LNCaP clone FGC (cell line): Measurements from ENCODE around the gene NEDD8.

ENCODE experiments used
- DNase-seq: peaks from one replicate; pipeline ENCODE4 v3.0.0-alpha.2; 2011; ENCODE audit warnings: low read depth
- H3K4me3 ChIP-seq: 2 replicates; pipeline ENCODE4 v1.5.1; 2011; ENCODE audit warnings: mild to moderate bottlenecking, low read depth, low read length, control low read depth
- TF ChIP-seq, protein P1 (sequence below): IDR thresholded peaks from 2 replicates; pipeline ENCODE4 v1.5.1; 2012; ENCODE audit warnings: mild to moderate bottlenecking; ENCODE audit not compliant: control insufficient read depth, insufficient read depth; ENCODE audit errors: extremely low read depth

Gene NEDD8

DNA sequence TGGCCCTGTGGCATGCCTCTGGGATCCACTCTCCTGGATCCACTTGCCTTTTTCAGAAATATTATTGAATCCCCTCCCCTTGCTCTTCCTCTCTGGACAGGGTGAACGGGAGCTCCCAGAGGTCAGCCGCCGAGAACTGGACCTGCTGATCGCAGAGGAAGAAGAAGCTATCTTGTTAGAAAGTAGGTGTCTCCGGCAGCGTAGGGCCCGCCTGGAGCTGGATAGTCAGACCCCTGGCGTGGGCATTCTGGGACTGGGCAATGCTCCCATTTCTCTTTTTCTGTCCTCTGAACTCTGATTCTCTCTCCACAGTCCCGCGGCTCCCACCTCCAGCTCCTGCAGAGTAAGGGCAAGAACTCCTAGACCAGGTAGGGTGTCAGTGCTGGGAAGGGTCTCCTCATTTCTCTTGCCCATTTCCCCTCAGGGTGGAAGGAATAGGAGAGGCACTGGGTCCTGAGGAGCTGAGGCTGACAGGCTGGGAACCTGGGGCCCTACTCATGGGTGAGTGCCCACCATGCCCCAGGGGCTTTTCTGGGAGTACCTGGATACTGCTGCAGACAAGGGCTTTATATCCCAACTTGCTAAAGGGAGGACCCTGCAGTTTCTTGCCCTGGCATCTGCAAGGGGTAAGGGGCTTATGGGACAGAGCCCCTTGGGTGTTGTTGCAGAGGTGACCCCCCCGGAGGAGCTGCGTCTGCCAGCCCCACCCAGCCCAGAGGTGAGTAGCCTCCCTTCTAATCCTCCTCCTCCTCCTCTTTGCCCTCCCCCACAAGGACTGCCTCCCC, 54.9 kb downstream of the NEDD8 start:
- DNase-seq: no peak
- TF ChIP-seq, protein P1, sequence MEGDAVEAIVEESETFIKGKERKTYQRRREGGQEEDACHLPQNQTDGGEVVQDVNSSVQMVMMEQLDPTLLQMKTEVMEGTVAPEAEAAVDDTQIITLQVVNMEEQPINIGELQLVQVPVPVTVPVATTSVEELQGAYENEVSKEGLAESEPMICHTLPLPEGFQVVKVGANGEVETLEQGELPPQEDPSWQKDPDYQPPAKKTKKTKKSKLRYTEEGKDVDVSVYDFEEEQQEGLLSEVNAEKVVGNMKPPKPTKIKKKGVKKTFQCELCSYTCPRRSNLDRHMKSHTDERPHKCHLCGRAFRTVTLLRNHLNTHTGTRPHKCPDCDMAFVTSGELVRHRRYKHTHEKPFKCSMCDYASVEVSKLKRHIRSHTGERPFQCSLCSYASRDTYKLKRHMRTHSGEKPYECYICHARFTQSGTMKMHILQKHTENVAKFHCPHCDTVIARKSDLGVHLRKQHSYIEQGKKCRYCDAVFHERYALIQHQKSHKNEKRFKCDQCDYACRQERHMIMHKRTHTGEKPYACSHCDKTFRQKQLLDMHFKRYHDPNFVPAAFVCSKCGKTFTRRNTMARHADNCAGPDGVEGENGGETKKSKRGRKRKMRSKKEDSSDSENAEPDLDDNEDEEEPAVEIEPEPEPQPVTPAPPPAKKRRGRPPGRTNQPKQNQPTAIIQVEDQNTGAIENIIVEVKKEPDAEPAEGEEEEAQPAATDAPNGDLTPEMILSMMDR: no peak
- no peak overlapping the region for H3K4me3 ChIP-seq

GRCh38 chr14:24176599-24176998, 55.6 kb downstream of the NEDD8 start:
- H3K4me3 ChIP-seq: no peak overlapping the region
- no peak for DNase-seq
- TF ChIP-seq, protein P1: no peak

- TF ChIP-seq, protein P1: no peak
- no peak overlapping the region for H3K4me3 ChIP-seq
- no peak for DNase-seq
Observed at GRCh38 chr14:24172871-24173281, 59.3 kb downstream of the NEDD8 start.

GRCh38 chr14:24172261-24172860, 59.8 kb downstream of the NEDD8 start:
- no peak for DNase-seq
- TF ChIP-seq, protein P1: no peak
- no peak overlapping the region for H3K4me3 ChIP-seq

DNA sequence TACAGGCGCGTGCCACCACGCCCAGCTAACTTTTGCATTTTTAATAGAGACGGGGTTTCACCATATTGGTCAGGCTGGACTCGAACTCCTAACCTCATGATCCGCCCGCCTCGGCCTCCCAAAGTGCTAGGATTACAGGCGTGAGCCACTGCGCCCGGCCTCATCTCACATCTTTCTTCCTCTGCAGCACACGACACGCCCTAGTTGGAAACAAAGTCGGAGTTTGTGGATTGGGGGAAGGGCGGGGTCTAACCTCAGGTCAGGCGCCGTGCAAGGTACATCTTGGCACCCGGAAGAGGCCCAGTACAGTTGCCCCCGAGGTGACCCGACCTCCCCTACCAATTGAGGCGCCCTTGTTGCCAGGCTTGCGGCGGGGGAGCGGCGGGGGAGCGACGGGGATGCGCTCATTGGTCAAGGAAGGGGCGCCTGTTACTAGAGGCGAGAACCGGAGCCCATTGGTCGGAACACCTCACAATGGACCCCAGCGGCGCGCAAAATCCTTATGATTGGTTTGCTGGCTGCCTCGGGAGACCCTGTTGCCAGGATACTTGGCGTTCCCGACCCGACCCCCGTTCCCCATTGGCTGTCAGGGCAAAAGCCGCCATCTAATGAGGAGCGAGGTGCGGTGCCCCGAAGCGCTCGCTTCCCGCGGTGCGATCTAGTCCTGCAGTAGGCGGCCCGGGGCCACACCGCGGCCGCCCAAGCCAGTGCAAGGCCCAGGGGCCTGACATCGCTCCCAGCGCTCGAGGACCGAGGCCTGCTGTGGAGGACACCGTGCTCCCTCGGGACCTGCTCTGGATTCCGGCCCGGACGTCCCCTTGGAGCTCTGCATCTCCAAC, 60.5 kb downstream of the NEDD8 start, which contains the start of gene REC8:
REC8 (plus strand) TSS at position 659 of the 839 bp plus-strand sequence. CDS start 473 bp downstream, outside the sequence.
- H3K4me3 ChIP-seq: no peak within 1 kb of the TSS
- no peak for DNase-seq
- TF ChIP-seq, protein P1: no peak

DNA sequence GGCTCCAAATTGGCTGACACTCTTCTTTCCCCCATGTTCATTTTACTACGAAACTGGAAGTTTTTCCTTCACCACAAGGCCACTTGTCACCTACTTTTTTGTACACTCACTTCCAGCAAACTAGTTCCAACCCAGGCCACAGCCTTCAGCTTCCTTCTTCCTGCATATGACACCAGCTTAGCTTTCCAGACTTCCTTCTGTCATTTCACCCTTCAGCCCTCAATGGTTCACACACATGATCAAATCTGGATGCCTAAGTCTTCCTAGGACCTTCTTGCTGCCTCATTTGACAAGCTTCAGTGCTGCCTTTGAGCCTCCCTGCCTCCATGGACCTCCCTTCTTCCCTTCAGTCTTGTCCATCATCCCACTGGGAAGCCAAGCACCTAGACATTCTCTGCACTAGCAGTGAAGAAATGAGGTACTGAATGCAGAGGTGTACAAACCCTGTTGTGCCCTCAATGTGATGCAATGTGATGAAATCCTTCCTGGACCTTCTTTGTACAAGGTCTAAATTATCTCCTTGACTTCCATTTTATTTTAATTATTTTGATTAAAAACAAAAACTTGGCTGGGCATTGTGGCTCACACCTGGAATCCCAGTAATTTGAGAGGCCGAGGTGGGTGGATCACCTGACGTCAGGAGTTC, 64.6 kb downstream of the NEDD8 start:
- DNase-seq: no peak
- no peak overlapping the region for H3K4me3 ChIP-seq
- TF ChIP-seq, protein P1: no peak
